GM12878 (cell line): ENCODE results near the gene C19orf44. TPM values are rescaled to one million over a fixed set of nuclear protein-coding genes. Genes with fewer than 3 reads are reported as not detected.

Experiments used
- ATAC-seq: fragments of 200-7000 bp; cut with Tn5 transposase; 3 replicates; pipeline ENCODE4 v1.9.1; 2020; ENCODE audit warnings: mild to moderate bottlenecking, moderate library complexity
- Bru-seq: library from RNA; stranded (reverse); fragments of 400-500 nt; gene quantifications from one replicate; lab custom pipeline; 2021; lab: Mats Ljungman, UMichigan
- BruChase-seq, 2 experiments: library from RNA; stranded (reverse); fragments of 400-500 nt; gene quantifications; one replicate each; lab custom pipeline; 2021; lab: Mats Ljungman, UMichigan
- BruUV-seq: library from RNA; stranded (reverse); fragments of 400-500 nt; replicated peaks from 2 replicates; lab custom pipeline; 2021; lab: Mats Ljungman, UMichigan
- CTCF ChIA-PET: fragments of 300-600 bp; sonication (Branson Sonifier 250); formaldehyde crosslinking; extraction: SDS; loops from one replicate; lab custom pipeline; 2021; ENCODE audit warnings: inconsistent platforms; lab: Yijun Ruan, JAX
- POLR2A ChIA-PET: fragments of 350-600 bp; formaldehyde crosslinking; extraction: SDS; loops from one replicate; lab custom pipeline; 2021; ENCODE audit warnings: inconsistent platforms; lab: Charles Lee
- RAD21 ChIA-PET: fragments of 300-600 bp; sonication (Branson Sonifier 250); formaldehyde crosslinking; loops from one replicate; lab custom pipeline; 2023; ENCODE audit warnings: antibody characterized with exemption; ENCODE audit not compliant: unreplicated experiment; lab: Charles Lee
- SMC1A ChIA-PET: fragments of 300-600 bp; sonication (Branson Sonifier 250); formaldehyde crosslinking; loops from one replicate; lab custom pipeline; 2023; ENCODE audit not compliant: unreplicated experiment, uncharacterized antibody; lab: Charles Lee
- DNase-seq: peaks from one replicate; pipeline ENCODE4 v3.0.0-alpha.2; 2011; ENCODE audit warnings: low read depth, low spot score
- FAIRE-seq: peaks from 3 replicates; lab custom pipeline; 2011; peaks lifted over from hg19 to GRCh38; lab: Jason Lieb, UNC
- H2AFZ ChIP-seq: 2 replicates; pipeline ENCODE4 v1.6.0; 2011; ENCODE audit warnings: low read depth, low read length, control low read depth; ENCODE audit not compliant: control insufficient read depth
- H3K27ac ChIP-seq: 2 replicates; pipeline ENCODE4 v1.5.1; 2011; ENCODE audit warnings: control low read depth; ENCODE audit not compliant: control insufficient read depth, insufficient read depth
- H3K27me3 ChIP-seq, 2 experiments: replicated peaks in 1 of 2; 2 replicates each; pipeline versions ENCODE4 v1.6.0 to v1.6.1; 2011; ENCODE audit warnings: low read length in 1 of 2; ENCODE audit not compliant: control insufficient read depth in 2 of 2, insufficient read depth in 2 of 2
- H3K36me3 ChIP-seq, 2 experiments: 2 replicates each; pipeline ENCODE4 v1.5.1; 2011; ENCODE audit warnings: low read length in 1 of 2; ENCODE audit not compliant: control insufficient read depth in 2 of 2, insufficient read depth in 2 of 2
- H3K4me1 ChIP-seq: 2 replicates; pipeline ENCODE4 v1.6.1; 2011; ENCODE audit warnings: mild to moderate bottlenecking, low read length, moderate library complexity, mixed read lengths; ENCODE audit not compliant: control insufficient read depth, insufficient read depth
- H3K4me2 ChIP-seq: 2 replicates; pipeline ENCODE4 v1.6.0; 2011; ENCODE audit warnings: control low read depth; ENCODE audit not compliant: control insufficient read depth, insufficient read depth
- H3K4me3 ChIP-seq: fragments of 200-600 bp; sonication (generic); 2 replicates; pipeline ENCODE4 v1.5.1; 2016
- H3K79me2 ChIP-seq: 2 replicates; pipeline ENCODE4 v1.6.0; 2011; ENCODE audit warnings: low read length; ENCODE audit not compliant: control insufficient read depth, insufficient read depth
- H3K9ac ChIP-seq: 2 replicates; pipeline ENCODE4 v1.8.0; 2011; ENCODE audit warnings: low read length, control low read depth, mixed read lengths; ENCODE audit not compliant: control insufficient read depth, insufficient read depth
- H3K9me3 ChIP-seq: replicated peaks from 3 replicates; pipeline ENCODE4 v1.5.1; 2011; ENCODE audit warnings: mild to moderate bottlenecking, low read length; ENCODE audit not compliant: control insufficient read depth, insufficient read depth
- H4K20me1 ChIP-seq: 2 replicates; pipeline ENCODE4 v1.6.0; 2011; ENCODE audit not compliant: control insufficient read depth, insufficient read depth
- BRCA1 ChIP-seq: IDR thresholded peaks from 2 replicates; pipeline ENCODE4 v1.6.1; 2011; ENCODE audit warnings: low read depth, low read length, improper control_type of control experiment
- ETV6 ChIP-seq, 2 experiments: fragments of 450-650 bp in 1 of 2; IDR thresholded peaks in 1 of 2; conservative IDR thresholded peaks in 1 of 2; 2 replicates each; pipeline ENCODE4 v1.6.1; 2014; ENCODE audit warnings: antibody characterized with exemption in 1 of 2, borderline replicate concordance in 1 of 2, low read depth in 1 of 2, mild to moderate bottlenecking in 1 of 2, moderate library complexity in 1 of 2
- GATAD2B ChIP-seq: fragments of 450-650 bp; conservative IDR thresholded peaks from 2 replicates; pipeline ENCODE4 v1.6.1; 2017; ENCODE audit warnings: low read depth, mild to moderate bottlenecking, moderate library complexity
- NRF1 ChIP-seq: conservative IDR thresholded peaks from 2 replicates; pipeline ENCODE4 v1.6.1; 2011; ENCODE audit warnings: mild to moderate bottlenecking, low read depth, low read length, improper control_type of control experiment
- PAX5 ChIP-seq: IDR thresholded peaks from 2 replicates; pipeline ENCODE4 v1.6.1; 2011; ENCODE audit warnings: low read depth, low read length, borderline replicate concordance
- REST ChIP-seq: IDR thresholded peaks from 2 replicates; pipeline ENCODE4 v1.6.1; 2012; ENCODE audit warnings: mild to moderate bottlenecking, low read depth, low read length
- TBL1XR1 ChIP-seq: IDR thresholded peaks from 2 replicates; pipeline ENCODE4 v1.6.1; 2012; ENCODE audit warnings: low read depth, low read length, improper control_type of control experiment
- TCF12 ChIP-seq: IDR thresholded peaks from 2 replicates; pipeline ENCODE4 v1.6.1; 2011; ENCODE audit warnings: low read depth, mild to moderate bottlenecking, low read length
- WRNIP1 ChIP-seq: IDR thresholded peaks from 2 replicates; pipeline ENCODE4 v1.6.1; 2011; ENCODE audit warnings: low read depth, low read length, improper control_type of control experiment, borderline replicate concordance
- ZBED1 ChIP-seq: IDR thresholded peaks from 2 replicates; pipeline ENCODE4 v1.6.1; 2016; ENCODE audit warnings: borderline replicate concordance
- WGBS: methylation state at CpG from one replicate; pipeline ENCODE4 v1.1.6; 2016; ENCODE audit warnings: low lambda C conversion rate; ENCODE audit not compliant: insufficient replicate concordance, insufficient coverage; ENCODE audit errors: missing lambda C conversion rate; 5-methylcytosine and 5-hydroxymethylcytosine counted together
- in situ Hi-C: fragments of 300-500 bp; cut with MboI; formaldehyde crosslinking; loops from 9 replicates; pipeline ENCODE4 v1.14.3; 2018; ENCODE audit warnings: mixed read lengths
- intact Hi-C: fragments of 100-400 bp; cut with micrococcal nuclease; formaldehyde crosslinking; loops from one replicate; pipeline ENCODE4 v1.14.2; 2022; ENCODE audit not compliant: unreplicated experiment
- long read RNA-seq, 2 experiments: library from polyadenylated mRNA; unstranded; transcript quantifications; one replicate each; pipeline ENCODE4 v2.0.0, GENCODE V29; 2019 to 2020
- polyA minus RNA-seq, 3 experiments: library from RNA; depleted of rRNA, polyadenylated mRNA; stranded (reverse); fragments of >200 nt; gene quantifications; 2 replicates each; pipeline ENCODE4 v1.2.3, GENCODE V29; 2011
- polyA plus RNA-seq, 11 experiments: library from polyadenylated mRNA; depleted of rRNA in 4 of 11; unstranded in 6 of 11; stranded (reverse) in 5 of 11; fragments of >200 nt; fragmentation: Nextera tagmentation in 4 of 11; fragmentation: Illumina TruSeq in 1 of 11; extraction: Ambion mirVana in 4 of 11; extraction: Trizol in 1 of 11; gene quantifications; 1 replicate in 1 of 11; 2 replicates in 10 of 11; pipeline versions ENCODE4 v1.2.1 to v1.2.3, GENCODE V29; 2011 to 2016; ENCODE audit warnings: inconsistent platforms in 2 of 11, missing spikeins in 2 of 11, low read depth in 1 of 11
- total RNA-seq, 4 experiments: library from RNA; depleted of rRNA in 3 of 4; stranded (reverse); fragments of >200 nt in 3 of 4; fragmentation: Illumina TruSeq in 1 of 4; extraction: Trizol in 1 of 4; gene quantifications; 2 replicates each; pipeline versions ENCODE4 v1.2.1 to v1.2.3, GENCODE V29; 2013 to 2021
- TF ChIP-seq, protein P1 (sequence below): IDR thresholded peaks from 2 replicates; pipeline ENCODE4 v1.6.1; 2012; ENCODE audit warnings: low read length, inconsistent platforms
- TF ChIP-seq, protein P2 (sequence below): IDR thresholded peaks from 2 replicates; pipeline ENCODE4 v1.6.1; 2012; ENCODE audit warnings: low read depth, low read length, improper control_type of control experiment

The C19orf44 gene
- total RNA-seq (2013; cell fraction: nucleolus; rRNA removed): 21.6 and 25.8 TPM in 2 replicates
- total RNA-seq (2014; rRNA removed) (2.0 and 2.1 TPM in 2 replicates), total RNA-seq (2014; rRNA removed; fragmentation: Illumina TruSeq; extraction: Trizol) (2.7 and 3.3 TPM in 2 replicates), total RNA-seq (2021) (3.1 and 3.8 TPM in 2 replicates), polyA plus RNA-seq (2011; rRNA removed) (2.5 and 3.0 TPM in 2 replicates), polyA plus RNA-seq (2014; fragmentation: Illumina TruSeq; extraction: Trizol) (3.6 and 5.2 TPM in 2 replicates), polyA plus RNA-seq (2014; fragmentation: Nextera tagmentation; extraction: Ambion mirVana) (under 1 TPM; 0.26 to 0.31 TPM), polyA plus RNA-seq (2014; rRNA removed) (4.1 and 5.4 TPM in 2 replicates), polyA plus RNA-seq (2016; fragmentation: Nextera tagmentation; extraction: Ambion mirVana) (1 to 10 TPM; 3.9 to 4.0 TPM), polyA minus RNA-seq (2011; rRNA and poly(A)+ RNA removed) (1.3 and 2.3 TPM in 2 replicates), Bru-seq, nascent RNA (percentile 51 among the genes with signal in this experiment), BruChase-seq, experiment 1, labeled RNA remaining after a 6-hour chase (percentile 52 among the genes with signal in this experiment), BruChase-seq, experiment 2, labeled RNA remaining after a 2-hour chase (percentile 53 among the genes with signal in this experiment)
- 0.84 TPM for polyA plus RNA-seq (2011; ENCODE audit: low read depth)
- polyA plus RNA-seq (2011; cell fraction: cytosol; rRNA removed): 3.5 and 3.7 TPM in 2 replicates
- polyA plus RNA-seq (2011; cell fraction: nucleus; rRNA removed): 8.7 and 9.7 TPM in 2 replicates
- polyA plus RNA-seq (2012): 3.8 and 4.0 TPM in 2 replicates
- polyA minus RNA-seq (2011; cell fraction: cytosol; rRNA and poly(A)+ RNA removed): 2.5 and 3.3 TPM in 2 replicates
- 2.7 and 3.9 TPM in 2 replicates for polyA minus RNA-seq (2011; cell fraction: nucleus; rRNA and poly(A)+ RNA removed)
- long read RNA-seq, experiment 1, partial matches to known transcripts: 0 of 4 reads
- long read RNA-seq, experiment 1, other reads (novel, unspliced or antisense): 3 of 4 reads
- long read RNA-seq, experiment 2, partial matches to known transcripts: 3 of 3 reads
- long read RNA-seq, experiment 2, other reads (novel, unspliced or antisense): 0 of 3 reads

DNA sequence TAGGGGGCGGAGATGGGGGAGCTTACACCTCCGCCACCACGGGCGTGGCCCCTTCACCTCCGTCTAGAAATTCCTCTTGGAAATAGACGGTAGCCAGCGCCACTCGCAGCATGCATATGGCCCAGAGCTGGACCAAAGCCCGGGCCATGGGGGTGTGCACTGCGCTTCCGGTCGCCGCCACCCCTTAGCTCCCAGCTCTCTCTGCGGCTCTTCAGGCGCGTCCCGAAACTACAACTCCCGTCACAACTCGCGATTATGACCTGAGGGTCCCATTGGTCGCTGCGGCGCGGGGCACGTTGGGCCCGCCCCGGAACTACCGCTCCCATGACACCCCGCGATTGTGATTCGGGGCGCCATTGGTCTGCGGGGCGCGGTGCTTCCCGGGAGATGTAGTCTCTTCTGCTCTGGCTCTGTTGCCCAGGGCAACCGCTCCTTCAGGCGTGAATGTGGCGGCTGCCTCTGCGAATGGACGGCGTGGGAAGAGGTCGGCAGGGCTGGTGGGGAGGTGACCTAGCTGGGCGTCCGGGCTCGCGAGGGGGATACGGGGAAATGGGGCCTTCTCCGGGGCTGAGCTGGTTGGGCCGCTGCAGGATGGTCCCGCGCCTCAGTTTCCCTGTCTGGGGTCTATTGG is at the start of gene C19orf44, which contains the start of gene CALR3:
C19orf44 (plus strand) TSS at position 413 of the 631 bp plus-strand sequence. CDS start 4,399 bp downstream, outside the sequence.
CALR3 (minus strand) TSS at position 186 of the 631 bp plus-strand sequence; CDS start at position 148, 38 bp downstream.
- SMC1A ChIA-PET: interaction anchor here (0.7 to 3.0 kb wide), 6 partner anchors 9 to 126 kb away, joined by 3 to 11 read pairs (median 4); no protein-coding TSS in a partner anchor
- Histone ChIP-seq H3K36me3 (peaks cover 0 to 4% of the 10 kb centered on the region in 2 experiments; a peak in 1 of 4 replicates), H3K4me3 (peak within 1 kb of the TSS; percentile 80), H3K4me2 (peak within 1 kb of the TSS; percentile 93), H3K4me1 (peaks cover 3% of the 10 kb centered on the region; the same call in 1 of the 2 replicates), H3K79me2 (peaks cover 10% of the 10 kb centered on the region), H3K9ac (peak within 1 kb of the TSS; percentile 60), H4K20me1 (no peaks in the 10 kb centered on the region), H2AFZ (peak within 1 kb of the TSS; percentile 94), H3K27me3 (no peaks in the 10 kb centered on the region), H3K27ac (0 out of 2 replicates have a peak within 1 kb of the TSS, but pooled peaks have one; percentile 28), H3K9me3 (no peaks in the 10 kb centered on the region)
- WGBS: under 1% methylated on average over 52 of the region's 52 CpGs
- POLR2A ChIA-PET: interaction anchor here (0.5 to 2.0 kb wide), 8 partner anchors 18 to 165 kb away, joined by 3 to 8 read pairs (median 4); partner anchors contain the start of gene TMEM38A
- no TSS peak for BruUV-seq
- intact Hi-C loops: loop anchor here (2.0 kb wide), 1 partner anchor 51 kb away; no protein-coding TSS in a partner anchor
- peak; percentile 100 for ATAC-seq
- peak; percentile 98 for FAIRE-seq
- peak; percentile 93 for DNase-seq
- CTCF ChIA-PET: interaction anchor here (0.6 to 1.6 kb wide), 5 partner anchors 34 to 1949 kb away, joined by 3 to 8 read pairs (median 3); no protein-coding TSS in a partner anchor
- RAD21 ChIA-PET: interaction anchor here (0.6 to 1.6 kb wide), 8 partner anchors 40 to 362 kb away, joined by 3 to 6 read pairs (median 4); no protein-coding TSS in a partner anchor
- in situ Hi-C loops: no loop called here
- TF ChIP-seq TBL1XR1: no peak
- no peak for TF ChIP-seq BRCA1
- no peak for TF ChIP-seq ETV6 (conservative IDR thresholded peaks at IDR 0.05 in 1 of 2, IDR thresholded peaks at IDR 0.05 in 1 of 2; ENCODE audit: borderline replicate concordance in 1 of 2, low read depth in 1 of 2)
- TF ChIP-seq GATAD2B: 0 out of 2 replicates have a peak, but pooled peaks have one; percentile 3
- no peak for TF ChIP-seq ZBED1
- TF ChIP-seq REST: no peak
- TF ChIP-seq, protein P1, sequence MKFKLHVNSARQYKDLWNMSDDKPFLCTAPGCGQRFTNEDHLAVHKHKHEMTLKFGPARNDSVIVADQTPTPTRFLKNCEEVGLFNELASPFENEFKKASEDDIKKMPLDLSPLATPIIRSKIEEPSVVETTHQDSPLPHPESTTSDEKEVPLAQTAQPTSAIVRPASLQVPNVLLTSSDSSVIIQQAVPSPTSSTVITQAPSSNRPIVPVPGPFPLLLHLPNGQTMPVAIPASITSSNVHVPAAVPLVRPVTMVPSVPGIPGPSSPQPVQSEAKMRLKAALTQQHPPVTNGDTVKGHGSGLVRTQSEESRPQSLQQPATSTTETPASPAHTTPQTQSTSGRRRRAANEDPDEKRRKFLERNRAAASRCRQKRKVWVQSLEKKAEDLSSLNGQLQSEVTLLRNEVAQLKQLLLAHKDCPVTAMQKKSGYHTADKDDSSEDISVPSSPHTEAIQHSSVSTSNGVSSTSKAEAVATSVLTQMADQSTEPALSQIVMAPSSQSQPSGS: no peak
- TF ChIP-seq PAX5: no peak
- no peak for TF ChIP-seq NRF1
- 0 out of 2 replicates have a peak, but pooled peaks have one; percentile 42 for TF ChIP-seq TCF12
- no peak for TF ChIP-seq WRNIP1
- TF ChIP-seq, protein P2, sequence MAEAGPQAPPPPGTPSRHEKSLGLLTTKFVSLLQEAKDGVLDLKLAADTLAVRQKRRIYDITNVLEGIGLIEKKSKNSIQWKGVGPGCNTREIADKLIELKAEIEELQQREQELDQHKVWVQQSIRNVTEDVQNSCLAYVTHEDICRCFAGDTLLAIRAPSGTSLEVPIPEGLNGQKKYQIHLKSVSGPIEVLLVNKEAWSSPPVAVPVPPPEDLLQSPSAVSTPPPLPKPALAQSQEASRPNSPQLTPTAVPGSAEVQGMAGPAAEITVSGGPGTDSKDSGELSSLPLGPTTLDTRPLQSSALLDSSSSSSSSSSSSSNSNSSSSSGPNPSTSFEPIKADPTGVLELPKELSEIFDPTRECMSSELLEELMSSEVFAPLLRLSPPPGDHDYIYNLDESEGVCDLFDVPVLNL: no peak
